Measurements from ENCODE around the gene TADA2A. TPM values are rescaled to one million over a fixed set of nuclear protein-coding genes. Genes with fewer than 3 reads are reported as not detected.

Gene TADA2A, protein sequence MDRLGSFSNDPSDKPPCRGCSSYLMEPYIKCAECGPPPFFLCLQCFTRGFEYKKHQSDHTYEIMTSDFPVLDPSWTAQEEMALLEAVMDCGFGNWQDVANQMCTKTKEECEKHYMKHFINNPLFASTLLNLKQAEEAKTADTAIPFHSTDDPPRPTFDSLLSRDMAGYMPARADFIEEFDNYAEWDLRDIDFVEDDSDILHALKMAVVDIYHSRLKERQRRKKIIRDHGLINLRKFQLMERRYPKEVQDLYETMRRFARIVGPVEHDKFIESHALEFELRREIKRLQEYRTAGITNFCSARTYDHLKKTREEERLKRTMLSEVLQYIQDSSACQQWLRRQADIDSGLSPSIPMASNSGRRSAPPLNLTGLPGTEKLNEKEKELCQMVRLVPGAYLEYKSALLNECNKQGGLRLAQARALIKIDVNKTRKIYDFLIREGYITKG
- total RNA-seq (2014; rRNA removed; shearing (Covaris generic)) = 26.7 and 28.8 TPM in 2 replicates
- polyA plus RNA-seq (2015; cell fraction: cytosol; rRNA removed) = 13.4 and 13.8 TPM in 2 replicates
- 33.2 and 38.0 TPM in 2 replicates for polyA plus RNA-seq (2015; cell fraction: nucleus; rRNA removed)

DNA sequence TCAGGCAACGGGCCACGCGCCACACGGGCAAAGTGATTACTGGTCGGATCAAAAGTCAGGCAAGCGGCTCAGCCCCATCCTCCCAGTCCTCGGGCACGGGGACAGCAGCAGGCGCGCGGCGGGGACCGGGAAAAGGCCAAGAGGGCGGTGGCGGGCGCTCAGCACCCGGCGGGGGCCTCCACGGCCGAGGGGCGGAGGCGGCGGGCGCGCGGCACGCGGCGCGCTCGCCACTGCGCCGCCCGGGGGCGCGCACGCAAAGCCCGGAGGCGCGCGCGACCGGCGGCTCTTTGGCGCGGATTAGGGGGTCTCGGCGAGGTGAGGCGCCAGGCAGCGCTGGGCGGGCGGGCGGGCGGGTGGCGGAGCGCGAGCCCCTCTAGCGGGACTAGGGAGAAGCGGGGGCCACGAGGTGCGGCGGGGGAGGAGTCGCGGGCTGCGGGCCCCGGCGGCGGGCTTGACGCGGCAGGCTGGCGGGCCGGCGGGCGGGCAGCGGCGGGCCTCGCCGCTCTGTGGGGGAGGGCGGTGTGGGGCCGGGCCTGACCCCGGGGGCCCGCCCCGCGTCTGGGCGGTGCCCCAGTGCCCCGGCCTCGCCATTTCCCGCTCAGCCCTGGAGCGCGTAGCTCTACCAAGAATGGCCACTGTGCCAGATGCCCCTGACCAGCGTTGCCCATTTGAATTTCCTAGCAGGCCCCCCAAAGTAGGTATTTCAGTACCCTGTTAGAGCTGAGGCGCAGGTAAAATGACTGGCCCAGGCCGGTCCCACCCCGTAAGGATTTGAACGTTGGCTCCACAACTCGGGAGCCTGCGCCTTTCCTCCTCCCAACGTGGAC is at the start of gene TADA2A, which contains the start of gene ACACA:
Gene TADA2A, plus strand, starts transcription at position 252 of the 827 bp plus-strand sequence. CDS start 4,480 bp downstream, outside the sequence.
Gene ACACA, minus strand, starts transcription at position 202 of the 827 bp plus-strand sequence. CDS start 537 bp downstream, outside the sequence.
- DNase-seq (ENCODE audit: low read depth) = peak; percentile 74

DNA sequence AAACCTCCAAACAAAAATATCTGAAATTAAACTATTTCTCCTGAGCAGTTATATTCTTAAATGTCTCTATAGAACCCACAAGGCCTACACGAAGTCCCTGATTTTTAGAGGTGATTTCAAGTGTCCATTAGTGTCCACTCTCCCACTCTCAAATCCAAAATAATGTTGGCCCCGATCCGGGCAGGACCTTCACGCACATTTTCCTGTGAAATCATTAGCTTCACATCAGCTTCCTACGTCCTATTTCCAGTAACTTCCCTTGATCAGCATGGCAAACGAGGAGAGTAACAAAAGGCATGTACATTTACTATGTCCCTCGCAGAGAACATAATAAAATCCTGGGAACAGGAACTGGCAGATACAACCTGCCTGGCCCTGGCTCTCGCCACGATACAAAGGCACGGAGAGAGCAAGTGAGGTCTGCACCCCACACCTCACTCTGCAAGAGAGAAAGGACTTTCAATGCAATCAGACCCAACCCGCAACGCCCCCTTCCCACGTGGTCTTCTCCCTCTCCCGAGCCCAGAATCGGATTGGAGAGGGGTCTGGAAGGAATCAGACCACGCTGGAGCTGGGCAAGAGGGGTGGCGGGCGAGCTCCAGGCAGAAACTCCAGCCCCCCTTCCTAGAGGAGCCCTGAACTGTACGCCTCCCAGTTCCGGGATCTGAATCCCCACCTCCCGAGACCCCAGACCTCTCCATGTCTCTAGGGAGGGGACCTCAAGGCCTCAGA is 48.4 kb upstream of the TADA2A start:
- DNase-seq (ENCODE audit: low read depth) = peak; percentile 68

DNA sequence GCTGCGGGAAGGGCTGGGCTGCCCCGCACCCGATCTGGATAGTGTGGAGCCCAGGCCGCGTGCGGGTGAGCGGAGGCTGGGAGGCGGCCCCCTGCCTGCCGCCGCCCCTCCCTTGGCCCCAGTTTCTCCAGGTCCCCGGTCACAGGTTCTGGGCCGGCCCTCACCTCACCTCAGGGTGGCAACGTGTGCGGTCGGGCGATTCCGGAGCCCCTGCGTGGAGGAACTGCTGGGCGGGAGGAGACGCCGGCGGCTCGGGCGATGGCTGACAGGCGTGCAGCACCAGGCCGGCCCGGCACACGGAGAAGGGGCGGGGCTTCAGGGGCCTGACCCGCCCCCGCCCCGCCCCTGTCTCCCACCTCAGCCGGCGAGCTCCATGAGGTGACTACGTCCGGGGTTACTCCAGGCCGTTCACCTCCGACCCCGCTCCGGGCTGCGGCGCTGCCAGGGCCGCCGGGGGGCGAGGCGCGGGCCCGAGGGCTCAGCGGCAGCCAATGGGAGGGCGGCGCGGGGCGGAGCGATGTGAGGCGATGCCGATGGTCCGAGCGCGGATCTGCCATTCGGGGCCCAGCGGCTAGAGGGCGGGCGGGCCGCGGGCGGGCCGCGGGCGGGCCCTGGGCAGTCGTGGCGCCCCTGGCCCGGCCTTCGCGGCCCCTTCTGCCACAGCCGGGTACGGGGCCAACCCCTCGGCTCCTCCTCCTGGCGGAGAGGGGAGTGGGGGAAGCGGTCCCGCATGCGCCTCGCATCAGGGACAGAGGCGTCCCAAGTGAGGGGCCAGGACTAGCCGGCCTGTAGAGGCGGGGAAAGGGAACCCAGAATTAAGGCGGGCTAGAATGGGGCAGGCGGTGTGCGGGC is 47.6 kb upstream of the TADA2A start:
- peak; percentile 95 for DNase-seq (ENCODE audit: low read depth)

DNA sequence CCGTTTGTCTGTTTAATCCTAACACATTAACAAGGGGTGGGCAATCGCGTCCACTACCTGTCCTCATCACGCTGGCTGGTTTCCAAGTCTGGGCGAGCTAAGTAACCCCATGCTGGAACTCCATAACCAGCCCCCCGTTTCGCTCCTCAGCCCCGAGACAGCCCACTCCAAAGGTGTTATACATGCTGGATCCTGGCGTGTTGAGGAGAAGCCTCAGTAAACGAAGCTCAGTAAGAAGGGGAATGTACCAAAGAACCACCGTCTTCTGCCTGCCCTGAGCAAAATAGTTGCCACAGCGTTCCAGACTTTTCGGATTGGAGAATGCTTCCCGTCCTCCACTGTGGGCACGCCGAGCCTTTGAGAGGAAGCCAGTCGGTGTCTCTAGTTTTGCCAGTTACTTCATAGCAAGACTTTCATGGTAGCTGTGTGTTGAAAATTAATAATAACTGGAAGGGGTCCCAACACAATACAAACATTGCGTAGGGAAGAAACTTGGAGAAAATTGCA is 47.0 kb upstream of the TADA2A start:
- DNase-seq (ENCODE audit: low read depth) = no peak

DNA sequence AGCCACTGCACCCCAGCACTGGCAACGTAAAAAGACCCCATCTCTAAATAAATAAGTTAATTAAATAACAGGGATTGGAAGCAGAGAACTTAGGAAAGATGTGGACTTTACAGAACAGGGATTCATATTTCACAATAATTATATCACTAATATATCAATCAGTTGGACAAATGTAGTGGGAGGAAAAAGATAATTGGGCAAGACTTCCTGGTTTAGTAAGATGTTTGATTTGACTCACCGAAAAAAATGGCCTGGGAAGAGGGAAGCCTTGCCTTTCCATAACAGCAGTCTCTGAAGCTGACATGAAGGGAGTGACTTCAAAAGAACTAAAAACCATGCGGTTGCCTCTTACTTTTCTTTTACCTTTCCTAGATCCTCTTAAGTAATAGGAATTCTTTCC is 46.1 kb upstream of the TADA2A start:
- peak; percentile 17 for DNase-seq (ENCODE audit: low read depth)

DNA sequence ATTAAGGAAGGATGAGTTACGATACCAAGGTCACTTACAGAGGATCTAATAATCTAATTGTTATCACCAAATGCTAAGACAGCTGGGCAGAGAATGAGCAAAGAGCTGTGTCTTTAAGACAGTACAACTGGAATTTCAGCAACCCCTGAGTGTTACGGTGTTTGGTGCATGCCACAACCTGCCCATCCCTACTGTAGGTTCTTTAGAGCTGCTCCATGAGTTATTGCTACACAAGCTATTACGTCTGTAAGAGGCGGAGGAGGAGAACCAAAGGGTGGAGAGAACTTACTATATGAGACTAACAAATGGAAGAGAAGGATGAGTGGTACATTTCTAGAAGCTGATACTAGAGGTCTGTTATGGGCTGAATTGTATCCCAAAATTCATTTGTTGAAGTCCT is 45.1 kb upstream of the TADA2A start:
- DNase-seq (ENCODE audit: low read depth) = no peak

DNA sequence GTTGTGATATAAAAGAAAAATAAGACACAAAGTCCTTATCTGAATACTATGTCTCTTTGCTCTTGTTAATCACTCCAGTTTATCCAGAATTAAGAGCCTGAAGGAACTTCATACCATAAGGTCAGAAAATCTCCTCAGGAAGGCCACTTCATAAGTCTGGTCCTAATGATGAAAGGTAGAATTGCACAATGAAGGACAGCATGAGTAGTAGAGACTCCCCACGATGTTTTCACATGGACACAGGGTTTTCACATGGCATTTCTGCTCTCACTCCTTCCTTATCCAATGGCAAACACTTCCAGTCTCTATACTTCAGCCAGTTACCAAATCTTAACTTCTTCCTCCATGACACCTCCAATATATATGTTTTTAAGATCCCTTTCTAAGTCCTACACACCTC is 41.1 kb upstream of the TADA2A start:
- DNase-seq (ENCODE audit: low read depth) = no peak

DNA sequence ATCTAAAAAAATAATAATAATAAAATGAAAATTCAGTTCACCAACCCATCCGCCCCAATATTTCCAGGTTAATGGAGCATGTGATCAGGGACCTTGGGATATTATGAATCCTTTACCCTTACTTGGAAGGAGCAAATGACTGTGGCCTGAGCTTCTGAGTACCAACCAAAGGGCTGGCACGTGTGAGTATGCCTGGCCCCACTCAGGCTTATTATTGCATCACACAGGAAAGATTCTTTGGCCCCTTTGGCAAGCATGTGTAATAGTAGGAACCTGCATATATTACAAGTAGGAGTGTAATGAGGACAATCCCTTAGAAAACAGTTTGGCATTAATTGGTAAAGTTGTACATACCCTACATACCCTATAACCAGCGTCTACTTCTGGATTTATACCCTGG is 38.1 kb upstream of the TADA2A start:
- peak; percentile 22 for DNase-seq (ENCODE audit: low read depth)

DNA sequence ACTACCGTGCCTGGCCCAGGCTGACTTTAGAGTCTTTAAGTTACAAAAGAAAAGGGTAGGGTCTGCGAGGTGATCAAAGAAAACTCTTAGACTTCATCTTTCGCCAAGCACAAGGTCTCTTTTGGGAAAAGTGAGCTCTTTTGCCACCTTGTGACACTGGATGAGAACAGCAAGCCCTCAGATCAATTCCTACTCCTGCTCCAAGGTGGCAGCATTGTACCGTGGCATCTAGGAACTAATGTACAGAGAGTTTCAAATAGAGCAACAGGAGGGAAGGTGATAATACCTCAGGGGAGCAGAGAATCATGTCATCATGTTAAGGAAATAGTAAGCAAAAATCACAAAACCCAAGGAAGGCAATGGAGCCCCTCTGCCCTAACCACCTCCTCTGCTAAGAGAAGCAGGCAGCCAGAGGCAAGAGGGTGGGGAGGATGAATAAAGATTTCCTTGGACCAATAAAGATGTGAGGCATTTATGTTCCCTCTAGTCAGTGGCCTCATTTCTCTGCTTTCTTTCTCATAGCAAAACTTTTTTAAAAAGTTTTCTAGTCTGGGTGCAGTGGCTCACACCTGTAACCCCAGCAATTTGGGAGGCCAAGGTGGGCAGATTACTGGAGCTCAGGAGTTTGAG is 33.0 kb upstream of the TADA2A start:
- peak; percentile 79 for DNase-seq (ENCODE audit: low read depth)

DNA sequence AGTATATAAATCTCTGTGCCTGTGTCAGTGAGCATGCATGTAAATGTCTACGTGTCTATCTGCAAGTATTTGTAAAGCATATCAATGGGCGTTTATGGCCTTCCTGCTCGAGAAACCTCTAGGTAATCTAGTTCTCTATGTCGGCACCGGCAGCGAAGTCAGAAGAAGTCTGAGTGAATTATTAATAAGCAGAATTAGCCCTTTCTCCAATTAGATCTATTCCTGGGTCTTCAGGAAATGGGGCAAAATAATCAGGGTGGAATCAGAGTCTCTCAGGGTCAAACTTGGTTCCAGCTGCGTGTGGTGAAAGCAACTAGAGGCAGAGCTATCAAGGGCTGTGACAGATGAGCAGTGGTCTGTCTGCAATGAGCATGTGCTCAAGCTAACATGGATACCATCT is 31.0 kb upstream of the TADA2A start, which contains the start of gene C17orf78:
Gene C17orf78, plus strand, starts transcription at position 280 of the 400 bp plus-strand sequence. Its CDS starts 108 bp downstream, at position 388.
- no peak for DNase-seq (ENCODE audit: low read depth)

DNA sequence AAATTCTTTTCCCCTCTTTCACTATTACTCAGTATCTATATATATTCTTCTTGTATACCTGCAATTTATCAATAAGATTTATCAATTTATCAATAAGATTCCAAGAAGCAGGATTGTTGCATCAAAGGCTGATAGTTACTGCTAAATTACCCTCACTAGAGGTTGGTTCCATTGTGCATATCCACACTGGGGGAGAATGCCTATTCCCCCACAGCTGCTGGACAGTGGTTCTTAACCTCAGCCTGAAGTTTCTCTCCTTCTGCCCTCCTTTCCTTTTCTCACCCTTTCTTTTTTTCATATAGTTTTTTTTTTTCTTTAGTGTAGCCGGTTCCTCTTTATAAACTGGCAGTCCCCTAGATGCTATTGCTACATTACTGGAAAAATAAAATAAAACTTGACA is 24.6 kb upstream of the TADA2A start:
- no peak for DNase-seq (ENCODE audit: low read depth)

DNA sequence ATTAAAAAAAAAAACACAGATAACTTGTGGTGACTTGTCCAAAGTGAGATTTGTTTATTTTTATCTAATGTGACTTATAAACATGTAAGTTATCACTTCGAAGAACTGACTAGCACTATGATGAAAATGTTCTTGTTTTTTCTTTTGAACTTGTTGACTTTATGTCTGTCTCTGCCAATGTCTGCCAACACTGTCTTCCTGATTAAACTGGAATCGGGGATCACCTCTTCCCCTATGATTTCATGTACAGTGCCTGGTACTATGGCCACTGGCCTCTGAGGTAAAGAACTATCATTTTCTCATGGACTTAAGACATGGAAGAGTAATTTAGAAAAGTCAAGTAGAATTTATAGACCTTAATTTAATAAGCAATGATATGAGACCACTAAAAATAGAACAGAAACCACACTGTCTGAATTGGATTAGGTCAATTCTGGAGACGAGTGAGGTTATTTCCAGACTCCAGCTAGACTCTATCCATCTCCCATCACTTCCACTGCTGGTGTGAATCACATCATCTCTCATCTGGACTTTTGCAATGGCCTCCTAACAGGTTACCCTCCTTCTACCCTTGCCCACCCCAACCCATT is 22.0 kb upstream of the TADA2A start:
- no peak for DNase-seq (ENCODE audit: low read depth)

DNA sequence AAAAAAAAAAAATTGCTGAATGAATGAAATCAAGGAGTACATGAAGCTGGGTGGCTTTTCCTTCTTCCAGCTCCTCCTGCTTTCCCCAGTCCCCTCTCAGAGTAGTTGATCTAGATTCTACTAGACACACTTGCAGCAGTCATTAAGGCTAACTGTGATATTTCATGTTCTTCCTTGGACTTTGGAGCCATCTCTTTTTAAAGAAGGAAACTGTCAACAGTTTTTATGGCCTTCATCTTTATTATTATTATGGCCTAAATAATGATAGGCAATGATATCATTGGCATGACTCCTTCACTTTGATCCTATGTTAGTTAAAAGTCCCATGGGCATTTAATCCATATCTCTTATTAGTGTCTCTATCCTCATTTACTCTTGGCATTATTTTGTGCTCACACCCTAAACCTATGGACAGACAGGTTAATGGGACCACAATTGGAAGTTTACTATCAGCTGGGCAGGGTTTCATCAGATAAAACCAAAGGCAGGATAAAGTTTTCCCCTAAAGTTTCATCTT is 21.2 kb upstream of the TADA2A start:
- no peak for DNase-seq (ENCODE audit: low read depth)

DNA sequence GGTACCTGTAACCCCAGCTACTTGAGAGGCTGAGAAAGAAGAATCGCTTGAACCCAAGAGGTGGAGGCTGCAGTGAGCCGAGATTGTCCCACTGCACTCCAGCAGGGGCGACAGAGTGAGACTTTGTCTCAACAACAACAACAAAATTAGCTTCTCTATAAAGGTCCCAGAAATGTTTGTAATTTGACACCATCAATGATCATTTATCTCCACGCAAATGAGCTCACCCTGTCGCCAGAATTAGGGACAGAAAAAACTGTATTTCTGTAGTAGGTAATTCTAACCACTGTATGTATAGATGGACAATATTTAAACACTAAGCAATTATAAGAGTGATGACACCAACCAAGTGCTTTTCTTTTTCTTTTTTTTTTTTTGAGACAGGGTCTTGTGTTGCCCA is 20.2 kb upstream of the TADA2A start:
- DNase-seq (ENCODE audit: low read depth) = no peak

DNA sequence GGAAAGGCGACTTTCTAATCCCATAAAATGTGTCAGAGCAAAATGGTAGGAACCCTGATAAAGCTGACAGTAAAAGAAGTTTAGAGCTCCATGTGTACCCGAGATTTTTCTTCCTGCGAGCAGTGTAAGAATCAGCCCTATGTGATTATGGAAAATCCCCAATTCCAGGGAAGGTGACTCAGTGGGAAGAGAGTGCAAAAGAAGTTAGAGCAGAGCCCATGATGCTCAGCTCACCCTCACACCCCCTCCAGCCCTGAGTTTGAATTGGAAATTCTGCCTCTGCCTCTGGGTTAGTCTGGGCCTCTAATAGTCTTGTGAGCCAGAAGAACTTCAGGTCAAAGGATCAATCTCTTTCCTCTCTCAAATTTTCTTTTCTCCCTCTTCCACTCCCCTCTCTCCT is 18.4 kb upstream of the TADA2A start:
- DNase-seq (ENCODE audit: low read depth) = no peak

DNA sequence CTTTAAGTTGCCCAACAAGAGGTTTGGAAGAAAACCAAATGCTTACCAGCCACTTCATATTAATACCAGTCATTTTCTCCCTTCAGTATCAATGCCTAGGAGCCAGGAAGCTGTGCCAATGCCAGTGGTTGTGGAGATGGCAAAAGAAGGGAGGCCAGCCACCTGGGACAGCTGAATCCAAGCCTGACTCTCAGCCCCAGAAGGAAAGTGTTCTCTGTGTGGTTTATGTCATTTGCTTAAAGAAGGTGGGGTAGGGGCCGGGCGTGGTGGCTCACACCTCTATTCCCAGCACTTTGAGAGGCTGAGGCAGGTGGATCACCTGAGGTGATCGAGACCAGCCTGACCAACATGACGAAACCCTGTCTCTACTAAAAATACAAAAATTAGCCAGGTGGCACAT is 17.5 kb upstream of the TADA2A start:
- no peak for DNase-seq (ENCODE audit: low read depth)

DNA sequence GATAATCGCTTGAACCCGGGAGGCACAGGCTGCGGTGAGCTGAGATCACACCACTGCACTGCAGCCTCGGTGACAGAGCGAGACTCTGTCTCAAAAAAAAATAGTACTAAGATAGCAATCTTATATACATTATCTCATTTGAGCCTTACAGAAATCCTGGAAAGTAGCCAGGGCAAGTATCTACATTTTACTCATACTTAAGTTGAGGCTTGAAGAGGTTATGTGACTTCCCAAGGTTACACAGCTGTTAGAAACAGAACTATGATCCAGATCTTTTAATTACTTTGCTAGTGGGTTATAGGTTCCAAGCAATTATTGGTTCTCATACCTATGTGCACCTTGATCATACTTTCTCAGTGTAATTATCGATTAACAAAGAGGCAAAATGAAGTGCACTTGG is 15.5 kb upstream of the TADA2A start:
- DNase-seq (ENCODE audit: low read depth) = no peak

DNA sequence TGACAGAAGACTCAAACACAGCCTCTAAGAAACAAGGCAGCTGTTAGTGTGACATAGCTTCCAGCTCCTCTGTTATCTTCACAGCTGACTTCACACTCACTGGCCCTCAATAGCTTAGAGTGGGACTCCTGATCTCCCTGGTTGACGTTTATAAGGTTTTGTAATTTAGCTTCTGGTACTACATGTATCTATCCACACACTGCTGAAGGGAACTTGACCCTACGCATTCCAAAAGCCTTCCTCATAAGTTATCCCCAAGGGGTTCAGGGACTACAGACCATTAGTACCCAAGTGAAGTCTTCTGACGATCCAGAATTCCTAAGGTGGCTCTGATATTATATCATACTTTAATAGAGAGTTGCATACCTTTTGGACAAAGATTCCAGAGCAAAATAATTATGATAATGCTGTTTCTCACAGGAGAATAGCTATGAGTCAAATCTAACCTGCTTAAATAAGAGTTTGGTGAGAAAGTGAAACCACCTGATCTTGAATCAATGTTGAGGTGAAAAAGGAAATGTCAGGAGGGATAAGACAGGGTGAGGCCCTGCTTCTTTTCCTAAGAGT is 14.6 kb upstream of the TADA2A start:
- peak; percentile 58 for DNase-seq (ENCODE audit: low read depth)

DNA sequence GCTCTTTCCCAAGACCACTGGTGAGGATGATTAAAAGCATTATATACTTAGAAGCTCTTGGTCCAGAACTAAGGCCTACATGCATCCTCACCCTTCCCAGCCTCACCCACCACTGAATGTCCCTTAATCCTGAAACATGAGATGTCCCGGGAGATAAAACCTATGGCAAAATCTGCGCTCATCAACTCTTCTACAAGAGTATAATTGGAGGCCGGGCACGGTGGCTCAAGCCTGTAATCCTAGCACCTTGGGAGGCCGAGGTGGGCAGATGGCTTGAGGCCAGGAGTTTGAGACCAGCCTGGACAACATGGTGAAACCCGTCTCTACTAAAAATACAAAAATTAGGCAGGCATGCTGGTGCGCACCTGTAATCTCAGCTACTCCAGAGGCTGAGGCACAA is 13.3 kb upstream of the TADA2A start:
- no peak for DNase-seq (ENCODE audit: low read depth)
